Ramos (cell line): ENCODE data around the gene ZC3H12C.

Source experiments
- in situ Hi-C: fragments of 300-500 bp; cut with MboI; formaldehyde crosslinking; loops from one replicate; pipeline ENCODE4 v1.14.3; 2022; ENCODE audit warnings: low sequenced_read_pairs; ENCODE audit not compliant: unreplicated experiment

ZC3H12C gene

DNA sequence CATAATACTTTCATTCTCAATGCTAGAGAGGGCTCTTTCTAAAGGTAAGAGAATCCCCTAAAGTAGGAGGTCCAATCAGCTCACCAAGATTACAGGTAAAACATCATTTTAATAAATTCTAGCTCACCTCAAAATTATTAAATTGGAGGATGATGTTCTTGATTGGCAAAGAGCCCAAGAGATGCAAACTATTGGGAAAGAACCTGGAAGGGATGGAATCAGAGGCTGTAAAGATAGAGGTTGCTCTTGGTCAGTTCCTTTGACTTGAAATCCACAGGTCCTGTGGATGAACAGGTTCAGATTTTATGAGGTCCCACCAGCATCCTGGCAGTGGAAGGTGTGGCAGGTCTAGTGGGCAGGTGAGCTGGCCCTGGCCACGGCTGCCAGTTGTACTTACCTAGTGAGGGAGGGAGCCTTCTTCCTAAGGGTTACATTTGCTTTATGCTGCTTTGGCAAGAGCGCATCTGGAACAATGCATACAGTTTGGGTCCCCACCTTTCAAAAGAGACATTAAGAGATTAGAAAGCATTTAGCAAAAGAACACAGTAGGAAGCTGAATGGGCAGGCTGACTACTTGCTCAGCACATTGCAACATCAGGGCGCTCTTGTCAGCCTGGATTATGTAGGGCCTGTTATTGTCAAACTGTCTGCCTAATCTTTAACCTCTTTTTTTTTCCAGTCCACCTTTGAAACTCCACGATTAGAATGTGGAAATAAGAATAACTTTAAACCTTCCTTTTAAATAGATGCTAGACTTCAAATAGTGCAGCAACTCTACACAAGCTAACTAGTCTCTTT, 106.2 kb downstream of the ZC3H12C start:
- in situ Hi-C loops, result loop anchor here (25.0 kb wide), 2 partner anchors 1038 to 1263 kb away; partner anchors contain the start of gene POU2AF2

DNA sequence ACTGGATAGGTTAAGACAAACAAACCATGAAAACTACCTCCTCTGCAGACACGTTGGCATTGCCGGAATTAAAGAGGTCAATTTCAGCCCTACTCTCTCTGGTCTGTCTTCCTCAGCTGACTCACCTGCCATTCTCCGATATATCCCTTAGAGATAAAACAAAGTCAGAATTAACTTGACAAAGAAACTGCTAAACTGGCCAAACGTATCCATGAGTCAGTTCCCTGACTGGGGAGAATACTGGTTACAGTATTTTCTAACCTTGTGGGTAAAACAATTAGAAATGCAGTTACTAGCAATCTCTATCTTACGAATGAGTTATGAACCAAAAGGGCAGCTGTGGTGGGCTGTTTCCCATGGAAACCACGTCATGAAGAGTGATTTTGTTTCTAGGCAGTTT, 107.0 kb downstream of the ZC3H12C start:
- in situ Hi-C loops, result loop anchor here (10.0 kb wide), 2 partner anchors 175 to 235 kb away; no protein-coding TSS in a partner anchor

- in situ Hi-C loops, result loop anchor here (10.0 kb wide), 2 partner anchors 174 to 234 kb away; no protein-coding TSS in a partner anchor
Observed at GRCh38 chr11:110200836-110201235, 107.6 kb downstream of the ZC3H12C start.

DNA sequence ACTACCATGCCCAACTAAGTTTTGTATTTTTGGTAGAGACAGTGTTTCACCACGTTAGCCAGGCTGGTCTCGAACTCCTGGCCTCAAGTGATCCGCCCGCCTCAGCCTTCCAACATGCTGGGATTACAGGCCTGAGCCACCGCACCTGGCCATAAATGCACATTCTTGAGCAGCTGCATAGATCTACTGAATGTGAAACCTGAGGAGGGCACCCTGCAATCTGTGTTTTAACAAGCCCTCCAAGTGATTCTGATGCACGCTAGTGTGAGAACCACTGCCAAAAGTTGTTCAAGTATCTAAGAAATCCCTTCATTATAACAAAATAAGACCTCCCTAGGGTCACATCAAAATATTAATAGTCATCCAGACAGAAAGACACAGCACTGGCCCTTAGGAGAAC, 113.9 kb downstream of the ZC3H12C start:
- in situ Hi-C loops, result loop anchor here (10.0 kb wide), 2 partner anchors 168 to 228 kb away; no protein-coding TSS in a partner anchor

DNA sequence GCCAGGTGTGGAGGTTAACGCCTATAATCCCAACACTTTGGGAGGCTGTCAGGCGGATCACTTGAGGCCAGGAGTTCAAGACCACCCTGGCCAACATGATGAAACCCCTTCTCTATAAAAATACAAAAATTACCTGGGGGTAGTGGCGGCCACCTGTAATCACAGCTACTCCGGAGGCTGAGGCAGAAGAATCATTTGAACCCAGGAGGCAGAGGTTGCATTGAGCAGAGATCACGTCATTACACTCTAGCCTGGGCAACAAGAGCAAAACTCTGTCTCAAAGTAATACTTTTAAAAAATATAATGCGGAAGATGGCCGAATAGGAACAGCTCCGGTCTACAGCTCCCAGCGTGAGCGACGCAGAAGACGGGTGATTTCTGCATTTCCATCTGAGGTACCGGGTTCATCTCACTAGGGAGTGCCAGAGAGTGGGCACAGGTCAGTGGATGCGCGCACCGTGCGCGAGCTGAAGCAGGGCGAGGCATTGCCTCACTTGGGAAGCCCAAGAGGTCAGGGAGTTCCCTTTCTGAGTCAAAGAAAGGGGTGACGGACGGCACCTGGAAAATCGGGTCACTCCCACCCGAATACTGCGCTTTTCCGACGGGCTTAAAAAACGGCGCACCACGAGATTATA, 115.6 kb downstream of the ZC3H12C start:
- in situ Hi-C loops, result loop anchor here (10.0 kb wide), 2 partner anchors 166 to 226 kb away; no protein-coding TSS in a partner anchor

DNA sequence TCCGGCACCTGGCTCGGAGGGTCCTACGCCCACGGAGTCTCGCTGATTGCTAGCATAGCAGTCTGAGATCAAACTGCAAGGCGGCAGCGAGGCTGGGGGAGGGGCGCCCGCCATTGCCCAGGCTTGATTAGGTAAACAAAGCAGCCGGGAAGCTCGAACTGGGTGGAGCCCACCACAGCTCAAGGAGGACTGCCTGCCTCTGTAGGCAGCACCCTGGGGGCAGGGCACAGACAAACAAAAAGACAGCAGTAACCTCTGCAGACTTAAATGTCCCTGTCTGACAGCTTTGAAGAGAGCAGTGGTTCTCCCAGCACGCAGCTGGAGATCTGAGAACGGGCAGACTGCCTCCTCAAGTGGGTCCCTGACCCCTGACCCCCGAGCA, 116.1 kb downstream of the ZC3H12C start:
- in situ Hi-C loops, result loop anchor here (10.0 kb wide), 2 partner anchors 165 to 225 kb away; no protein-coding TSS in a partner anchor

DNA sequence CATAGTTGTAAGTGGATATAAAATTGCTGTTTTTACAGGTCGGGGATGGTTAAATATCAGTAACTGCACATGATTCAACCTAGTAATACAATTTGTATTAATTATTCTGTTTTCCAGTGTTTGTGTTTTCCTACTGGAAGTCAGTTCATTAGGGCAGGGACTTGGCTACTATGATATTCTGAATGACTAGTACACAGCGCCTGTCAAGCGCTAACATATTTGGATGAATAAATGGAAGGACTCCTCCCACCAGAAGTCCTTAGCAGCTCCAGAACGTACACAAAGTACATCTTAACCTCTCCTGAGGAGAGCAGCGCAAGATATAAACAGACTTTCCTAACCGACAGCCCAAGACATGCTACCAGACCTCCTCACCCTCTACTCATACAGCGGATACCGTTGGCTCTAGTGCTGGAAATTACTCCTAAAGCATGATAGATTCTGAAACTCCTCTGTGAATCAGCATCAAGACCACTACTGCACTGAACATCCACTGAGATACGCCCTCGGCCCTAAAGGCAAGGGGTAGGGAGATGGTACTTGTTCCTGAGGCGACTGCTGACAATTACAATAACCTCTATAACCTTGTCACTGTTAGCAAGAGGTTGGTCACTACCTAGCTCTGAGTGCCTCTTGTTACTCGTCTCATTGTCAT, 124.2 kb downstream of the ZC3H12C start:
- in situ Hi-C loops, result no loop called here

- in situ Hi-C loops, result no loop called here
Observed at GRCh38 chr11:110217936-110218335, 124.7 kb downstream of the ZC3H12C start.

GRCh38 chr11:110219006-110219785, 126.0 kb downstream of the ZC3H12C start:
- in situ Hi-C loops, result no loop called here
